ENCODE results near the gene UBE2Q1.

The UBE2Q1 gene

DNA sequence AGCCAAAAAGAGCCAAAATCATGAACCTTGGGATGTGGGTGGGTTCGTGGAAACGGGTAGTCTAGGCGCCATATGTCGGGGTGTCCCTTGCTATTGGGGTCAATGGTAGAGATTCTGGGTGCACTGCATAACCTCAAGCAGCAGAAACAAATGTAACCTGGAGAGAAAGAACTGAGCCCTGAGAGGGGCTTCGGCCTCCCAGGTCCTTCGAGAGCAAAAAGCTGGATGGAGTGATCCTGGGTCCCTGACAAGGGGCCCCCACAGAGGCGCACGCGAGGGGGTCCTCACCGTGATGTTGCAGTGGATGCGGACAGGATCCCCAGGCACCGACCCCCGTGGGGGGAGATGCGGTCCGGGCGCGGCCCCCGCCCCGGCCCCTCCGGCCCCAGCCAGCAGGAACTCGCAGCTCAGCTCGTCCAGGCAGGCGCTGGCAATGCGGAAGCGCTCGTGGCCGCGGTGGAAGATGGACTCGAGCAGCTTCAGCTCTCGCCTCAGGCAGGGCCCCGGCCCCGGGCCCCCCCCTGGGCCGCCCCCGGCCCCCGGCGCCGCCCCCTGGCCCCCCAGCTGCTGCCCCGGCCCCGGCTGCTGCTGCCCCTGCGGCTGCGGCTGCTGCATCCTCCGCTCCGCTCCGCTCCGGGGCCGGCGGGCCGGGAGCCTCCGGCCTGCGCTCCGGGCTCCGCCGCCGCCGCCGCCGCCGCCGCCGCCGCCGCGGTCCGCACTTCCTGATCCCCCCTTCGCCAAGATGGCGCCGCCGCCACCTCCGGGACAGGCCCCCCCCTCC is at the start of gene UBE2Q1:
Gene UBE2Q1, minus strand, starts transcription at position 724 of the 781 bp plus-strand sequence. Its CDS starts 109 bp downstream, at position 615.
- peak; percentile 28 for DNase-seq (ENCODE audit: low read depth)

DNA sequence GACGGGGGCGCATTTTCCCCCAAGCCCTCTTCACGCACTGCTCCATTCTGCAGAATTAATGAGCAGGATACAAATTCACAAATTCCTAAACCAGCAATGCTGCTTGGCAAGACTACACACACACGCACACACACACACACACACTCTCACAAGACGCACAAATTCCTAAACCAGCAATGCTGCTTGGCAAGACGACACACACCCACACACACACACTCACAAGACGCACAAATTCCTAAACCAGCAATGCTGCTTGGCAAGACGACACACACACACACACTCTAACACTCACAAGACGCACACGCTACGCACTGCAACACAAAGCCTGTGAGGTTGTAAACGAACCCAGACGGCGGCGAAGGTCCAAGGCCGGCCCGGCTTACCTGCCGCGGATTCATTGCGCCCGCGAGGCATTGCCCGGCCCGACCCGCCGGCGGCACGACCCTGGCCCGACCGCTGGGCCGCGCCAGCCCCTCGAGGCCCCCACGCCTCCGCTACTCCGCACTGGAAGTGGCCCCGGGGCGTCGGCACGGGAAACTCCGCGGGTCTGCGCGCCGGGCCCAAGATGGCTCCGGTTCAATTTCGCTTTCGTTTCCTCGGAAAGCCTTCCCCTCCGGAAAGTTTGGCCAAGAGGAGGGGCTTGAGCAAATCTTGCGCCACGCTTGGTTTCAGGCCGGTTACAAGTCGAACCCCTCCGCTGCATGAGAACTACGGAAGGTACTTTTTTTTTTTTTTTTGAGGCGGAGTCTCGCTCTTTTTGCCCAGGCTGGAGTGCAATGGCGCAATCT is 49.3 kb upstream of the UBE2Q1 start, which contains the start of gene ADAR:
Gene ADAR, minus strand, starts transcription at position 578 of the 788 bp plus-strand sequence. Its CDS starts 180 bp downstream, at position 398.
- DNase-seq (ENCODE audit: low read depth) = peak; percentile 82

DNA sequence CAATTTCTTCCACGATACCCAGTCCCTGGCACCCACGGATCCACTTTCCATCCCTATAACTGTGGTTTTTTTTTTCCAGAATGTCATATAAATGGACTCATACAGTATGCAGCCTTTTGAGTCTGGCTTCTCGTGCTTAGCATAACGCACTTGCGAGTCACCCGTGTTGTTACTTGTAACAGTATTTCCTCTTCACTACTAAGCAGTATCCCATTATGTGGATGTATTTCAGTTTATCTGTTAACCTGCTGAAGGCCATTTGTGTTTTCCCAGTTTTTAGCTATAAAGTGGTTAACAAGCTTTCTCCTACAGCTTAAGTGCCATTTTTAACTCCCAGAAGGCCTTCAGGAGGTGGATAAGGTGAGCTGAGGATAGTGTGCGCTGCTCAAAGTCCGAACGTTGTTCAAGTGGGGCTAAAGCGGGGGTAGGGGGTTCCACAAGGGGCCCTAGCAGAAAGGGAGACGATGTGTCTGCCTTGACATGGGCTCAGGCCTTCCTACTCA is 48.7 kb upstream of the UBE2Q1 start:
- DNase-seq (ENCODE audit: low read depth) = no peak

DNA sequence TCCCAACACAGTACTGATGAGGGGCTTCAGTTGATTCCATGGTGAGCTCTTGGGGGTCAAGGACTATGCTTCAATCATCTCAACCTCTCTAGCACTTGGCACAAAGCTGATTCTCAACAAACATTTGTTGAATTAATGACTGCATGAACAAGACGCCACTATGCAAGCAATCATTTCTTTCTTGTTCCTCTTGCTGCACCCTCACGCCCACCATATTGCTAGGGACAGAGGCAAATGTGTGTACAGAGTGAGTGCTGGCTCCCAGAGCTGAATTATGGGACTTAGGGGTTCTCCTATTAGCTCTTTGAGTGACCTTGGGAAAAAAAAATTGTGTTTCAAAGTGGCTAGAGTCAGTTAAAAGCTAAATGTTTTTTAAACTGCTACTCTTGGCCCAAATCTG is 47.1 kb upstream of the UBE2Q1 start:
- no peak for DNase-seq (ENCODE audit: low read depth)

DNA sequence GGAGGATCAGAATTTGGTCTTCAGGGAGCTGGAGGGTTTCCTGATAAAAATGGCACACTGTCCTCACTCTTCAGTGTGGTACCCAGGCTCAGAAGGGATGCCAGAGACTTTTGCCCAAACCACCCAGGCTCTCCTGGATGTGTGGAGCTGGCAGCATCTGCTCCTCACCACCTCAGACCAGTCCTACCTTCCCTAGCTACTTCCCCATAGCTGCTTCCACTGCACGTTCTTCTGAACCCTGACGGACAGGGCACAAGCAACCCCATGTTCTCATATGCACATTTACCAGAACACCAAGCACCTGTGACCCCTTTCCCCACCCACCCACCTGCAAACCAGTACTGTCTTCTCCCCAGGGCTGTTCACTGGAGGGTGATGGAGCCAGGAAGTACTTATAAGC is 44.9 kb upstream of the UBE2Q1 start:
- DNase-seq (ENCODE audit: low read depth) = no peak

DNA sequence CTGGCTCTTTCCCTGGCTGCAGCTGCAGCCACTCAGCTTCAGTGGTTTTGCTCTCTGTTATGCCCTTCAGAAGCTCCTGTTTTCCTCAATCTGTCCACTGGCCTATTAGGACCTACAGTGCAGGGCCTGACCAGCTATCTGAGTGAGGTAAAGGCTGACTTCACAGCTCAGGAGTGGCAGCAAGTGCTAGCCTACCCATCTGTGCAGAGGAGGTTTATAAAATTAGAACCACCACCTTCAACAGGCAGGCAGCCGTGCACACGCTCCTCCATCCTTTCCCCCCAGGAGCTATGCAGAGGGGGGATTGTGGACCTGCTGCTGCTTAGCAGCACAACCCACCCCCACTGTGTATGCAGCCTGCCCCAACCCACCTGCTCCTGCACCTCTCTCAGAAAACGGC is 41.2 kb upstream of the UBE2Q1 start:
- no peak for DNase-seq (ENCODE audit: low read depth)

DNA sequence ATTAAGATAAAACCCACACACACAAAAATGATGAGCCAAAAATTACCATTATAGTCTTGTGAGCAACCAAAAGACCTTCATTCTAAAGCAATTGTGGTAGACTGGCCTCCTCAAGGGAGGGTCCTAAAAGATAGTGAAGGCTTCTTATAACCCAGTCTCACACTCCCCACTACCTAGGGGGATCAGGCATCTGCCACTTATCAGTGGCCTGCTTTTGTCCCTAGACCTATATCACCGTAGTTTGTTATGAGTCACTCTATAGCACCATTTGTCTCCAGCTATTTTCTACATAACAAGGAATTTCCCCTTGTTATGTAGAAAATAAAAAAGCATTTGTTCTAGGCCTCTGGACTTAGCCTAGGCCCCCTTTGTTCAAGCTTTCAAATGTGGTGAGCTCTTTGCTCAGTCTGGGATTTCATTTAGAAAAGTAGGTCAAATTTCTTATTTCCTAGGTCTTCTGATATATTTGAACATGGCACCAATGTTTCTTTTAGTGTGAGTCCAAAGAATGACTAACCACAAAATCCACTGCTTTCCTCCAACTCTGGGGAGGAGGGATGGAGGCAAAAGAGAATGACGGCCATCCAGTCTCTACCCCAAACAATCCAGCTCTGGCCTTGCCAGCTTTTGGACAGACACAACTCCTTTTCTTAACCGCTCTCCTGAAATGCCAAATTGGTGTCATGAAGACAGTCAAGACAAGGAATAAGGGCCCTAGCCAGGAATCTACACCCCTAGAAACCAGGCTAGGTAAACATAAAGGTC is 40.6 kb upstream of the UBE2Q1 start:
- DNase-seq (ENCODE audit: low read depth) = no peak

DNA sequence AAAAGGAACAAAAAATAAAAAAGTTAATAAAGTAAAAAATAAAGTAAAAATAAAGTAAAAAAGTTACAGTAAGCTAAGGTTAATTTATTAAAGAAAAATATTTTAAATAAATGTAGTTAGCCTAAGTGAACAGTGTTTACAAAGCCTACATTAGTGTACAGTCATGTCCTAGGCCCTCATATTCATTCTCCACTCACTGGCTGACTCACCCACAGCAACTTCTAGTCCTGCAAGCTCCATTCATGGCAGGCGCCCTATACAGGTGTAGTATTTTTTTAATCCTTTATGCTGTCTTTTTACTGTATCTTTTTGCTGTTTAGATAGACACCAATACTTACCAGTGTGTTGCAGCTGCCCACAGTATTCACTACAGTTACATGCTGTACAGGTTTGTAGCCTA is 37.2 kb upstream of the UBE2Q1 start:
- no peak for DNase-seq (ENCODE audit: low read depth)

DNA sequence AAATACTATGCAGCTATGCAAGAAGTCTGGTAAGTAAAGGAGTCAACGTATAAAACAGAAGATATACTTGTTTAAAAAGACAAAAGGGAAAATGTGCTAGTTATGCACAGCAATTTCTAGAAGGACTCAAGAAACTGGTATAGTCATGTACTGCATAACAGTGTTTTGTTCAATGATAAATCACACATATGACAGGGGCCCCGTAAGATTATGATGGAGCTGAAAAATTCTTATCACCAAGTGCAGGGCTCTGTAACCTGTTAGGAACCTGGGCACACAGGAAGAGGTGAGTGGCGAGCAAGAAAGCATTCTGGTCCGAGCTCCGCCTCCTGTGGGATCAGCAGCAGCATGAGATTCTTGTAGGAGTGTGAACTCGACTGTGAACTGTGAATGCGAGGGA is 36.3 kb upstream of the UBE2Q1 start:
- no peak for DNase-seq (ENCODE audit: low read depth)

DNA sequence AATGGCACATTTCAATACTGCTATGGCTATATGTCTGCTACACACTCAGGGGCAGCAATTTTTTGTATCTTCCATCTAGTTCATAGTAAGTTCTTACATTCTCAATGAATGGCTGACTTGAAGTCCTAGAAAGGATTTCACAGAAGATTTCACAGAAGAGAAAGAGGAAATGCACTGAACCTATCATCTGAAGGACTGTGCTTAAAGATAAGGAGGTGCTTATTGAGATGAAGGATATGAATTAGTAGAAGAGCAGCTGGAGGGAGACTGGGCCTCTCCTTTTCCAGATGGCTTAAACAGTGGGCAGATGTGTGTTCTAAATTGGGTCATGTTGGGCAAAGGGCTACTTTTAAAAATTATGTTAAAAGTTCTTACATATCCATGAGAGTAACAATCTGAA is 34.9 kb upstream of the UBE2Q1 start:
- DNase-seq (ENCODE audit: low read depth) = no peak

DNA sequence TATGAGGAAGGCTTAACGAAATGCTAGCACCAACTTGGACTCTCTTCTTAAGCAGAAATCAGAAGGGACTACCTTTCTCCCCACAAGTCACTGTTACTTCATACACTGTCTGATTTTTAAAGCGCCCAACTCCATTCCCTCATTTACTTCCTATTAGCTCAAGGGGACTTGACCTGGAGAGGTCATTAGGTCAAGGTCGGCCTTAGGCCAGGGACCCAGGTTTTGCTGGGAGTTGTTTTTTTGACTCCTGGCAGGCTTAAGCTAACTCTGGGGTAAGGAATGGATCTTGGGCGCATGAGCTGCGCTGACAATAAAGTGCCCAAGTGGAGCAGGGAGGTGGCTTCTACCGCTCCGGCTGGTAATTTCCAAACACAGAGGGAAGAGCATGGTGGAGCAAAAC is 32.7 kb upstream of the UBE2Q1 start:
- no peak for DNase-seq (ENCODE audit: low read depth)

DNA sequence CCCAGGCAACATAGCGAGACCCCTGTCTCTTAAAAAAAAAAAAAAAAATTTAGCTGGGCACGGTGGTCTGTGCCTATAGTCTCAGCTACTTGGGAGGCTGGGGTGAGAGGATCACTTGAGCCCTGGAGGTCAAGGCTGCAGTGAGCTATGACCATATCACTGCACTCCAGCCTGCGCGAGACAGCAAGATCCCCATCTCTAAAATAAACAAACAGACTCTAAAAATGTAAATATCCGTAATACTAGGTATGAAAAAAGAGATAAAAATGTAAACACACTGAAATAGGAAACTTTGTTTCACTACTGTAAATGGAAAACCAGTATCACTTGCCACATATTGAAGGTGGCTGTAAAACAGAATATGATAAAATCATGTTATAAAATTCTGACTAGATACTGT is 32.3 kb upstream of the UBE2Q1 start:
- no peak for DNase-seq (ENCODE audit: low read depth)

DNA sequence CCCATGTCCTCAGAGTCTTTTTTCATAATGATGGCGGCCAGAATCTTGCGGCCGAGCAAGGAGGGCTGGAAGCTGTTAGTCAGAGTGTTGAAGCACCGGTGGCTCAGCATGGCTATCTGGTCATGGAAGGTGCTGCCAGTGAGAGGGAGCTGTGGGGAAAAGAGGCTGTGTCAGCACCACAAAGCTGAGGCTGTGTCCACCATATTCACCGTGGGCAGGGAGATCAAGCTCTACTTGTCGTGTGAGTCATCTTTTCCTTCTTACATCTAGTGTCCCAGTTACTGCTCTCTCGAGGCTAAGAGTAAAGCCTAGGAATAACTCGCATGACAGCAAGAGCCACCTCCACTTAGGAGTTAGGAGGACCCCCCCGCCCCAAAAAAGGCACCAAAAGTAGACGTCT is 31.3 kb upstream of the UBE2Q1 start:
- DNase-seq (ENCODE audit: low read depth) = no peak

DNA sequence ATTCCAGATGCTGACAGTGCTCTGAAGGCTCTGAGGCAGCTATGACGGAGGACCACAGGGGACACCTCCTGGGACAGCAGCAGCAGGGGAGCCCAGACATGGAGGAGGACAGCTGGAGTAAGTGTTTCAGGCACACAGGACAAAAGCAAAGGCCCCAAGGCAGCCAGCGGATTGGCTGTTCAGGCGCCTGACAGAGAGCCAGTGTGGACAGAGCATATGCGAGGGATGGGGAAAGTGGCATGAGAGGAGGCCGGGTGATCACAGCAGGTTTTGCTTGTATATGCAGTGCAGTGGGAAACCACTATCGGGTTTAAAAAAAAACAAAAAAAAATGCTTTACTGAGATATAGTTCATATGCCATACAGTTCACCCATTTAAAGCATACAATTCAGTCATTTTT is 28.2 kb upstream of the UBE2Q1 start:
- no peak for DNase-seq (ENCODE audit: low read depth)

DNA sequence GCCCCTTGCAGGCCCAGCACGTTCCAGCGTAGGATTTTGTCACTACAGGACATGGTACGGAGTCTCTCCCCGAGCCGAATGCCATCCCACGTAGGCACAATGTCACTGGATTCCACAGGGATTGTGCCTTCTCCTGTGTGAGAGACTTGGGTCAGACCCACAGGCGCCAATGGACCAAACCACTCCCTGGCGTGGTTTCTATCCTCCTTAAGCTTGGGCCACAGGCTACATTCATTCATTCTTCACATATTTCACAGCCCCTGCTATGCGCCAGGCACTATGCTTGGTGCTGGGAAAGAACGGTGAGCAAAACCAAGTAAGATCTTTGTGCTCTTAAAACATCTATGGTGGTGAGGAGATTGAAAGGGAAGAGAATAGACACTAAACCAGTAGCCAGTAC is 27.8 kb upstream of the UBE2Q1 start:
- DNase-seq (ENCODE audit: low read depth) = no peak

DNA sequence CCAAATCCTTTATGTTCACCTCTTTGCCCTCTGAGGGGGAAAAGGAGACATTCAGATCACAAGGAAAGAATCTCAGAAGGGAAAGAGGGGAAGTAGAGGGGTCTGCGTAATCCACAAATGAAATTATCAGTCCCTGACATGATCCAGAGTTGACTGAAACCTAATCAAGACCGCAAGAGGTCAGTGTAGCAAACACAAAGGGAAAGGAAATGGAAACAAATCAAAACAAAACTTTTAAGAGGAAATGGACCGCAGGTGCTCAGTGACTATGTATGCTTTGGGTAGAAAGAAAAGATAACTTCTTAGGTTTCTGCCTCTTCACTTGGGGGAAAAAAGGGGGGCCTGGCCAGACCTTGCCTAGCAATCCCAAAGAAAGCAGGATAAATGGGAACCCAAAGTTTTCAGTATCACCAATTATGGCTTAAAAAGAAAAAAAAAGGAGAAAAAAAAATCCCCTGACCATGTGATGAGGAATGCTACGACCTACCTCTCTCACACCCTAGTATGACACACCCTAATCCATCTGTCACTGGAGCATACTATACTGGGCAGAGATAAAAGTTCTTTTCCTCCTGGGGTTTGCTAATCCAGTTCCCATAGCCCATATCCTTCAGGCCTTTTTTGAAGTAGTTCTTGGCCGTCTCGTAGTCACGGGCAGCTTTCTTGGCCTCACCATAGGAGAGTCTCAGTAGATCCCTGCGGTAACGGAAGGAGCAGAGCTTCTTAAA is 26.0 kb upstream of the UBE2Q1 start:
- no peak for DNase-seq (ENCODE audit: low read depth)

DNA sequence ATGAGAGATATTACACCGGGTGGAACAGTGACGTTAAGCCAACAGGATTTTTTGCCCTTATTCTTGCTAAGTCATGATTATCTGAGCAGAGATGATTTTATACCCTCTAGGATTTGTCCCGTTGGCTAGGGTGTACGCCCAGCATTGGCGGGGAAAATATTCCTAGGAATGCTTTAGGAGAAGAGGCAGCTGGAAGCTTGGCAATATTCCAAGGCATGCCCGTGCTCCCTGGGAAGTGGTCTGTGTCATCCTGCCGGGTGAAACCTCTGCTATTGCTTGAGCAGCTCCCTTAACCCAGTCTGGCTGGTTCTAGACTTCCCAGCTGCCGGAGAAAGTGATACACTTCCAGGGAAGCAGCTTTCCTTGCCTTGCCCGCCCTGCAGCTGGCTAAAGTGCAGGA is 25.3 kb upstream of the UBE2Q1 start:
- no peak for DNase-seq (ENCODE audit: low read depth)

DNA sequence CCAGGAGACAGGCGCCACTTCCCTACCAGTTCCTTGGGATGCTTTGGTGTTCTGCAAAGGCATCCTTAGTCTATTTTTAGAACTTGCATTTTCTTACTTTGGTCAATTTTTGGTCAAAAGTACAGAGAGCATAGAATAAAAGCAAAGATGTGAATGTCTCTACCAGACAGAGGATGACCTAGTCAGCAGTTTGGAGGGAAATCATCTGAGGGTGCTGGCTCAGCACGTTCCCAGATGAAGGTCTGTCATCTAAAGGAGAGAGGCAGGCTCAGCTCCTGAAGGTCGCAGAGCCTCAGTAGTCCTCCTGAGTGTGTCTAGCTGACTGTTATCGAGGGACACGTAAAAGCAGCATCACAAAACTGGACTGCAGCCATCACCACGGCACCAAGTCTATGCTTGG is 24.4 kb upstream of the UBE2Q1 start:
- no peak for DNase-seq (ENCODE audit: low read depth)

DNA sequence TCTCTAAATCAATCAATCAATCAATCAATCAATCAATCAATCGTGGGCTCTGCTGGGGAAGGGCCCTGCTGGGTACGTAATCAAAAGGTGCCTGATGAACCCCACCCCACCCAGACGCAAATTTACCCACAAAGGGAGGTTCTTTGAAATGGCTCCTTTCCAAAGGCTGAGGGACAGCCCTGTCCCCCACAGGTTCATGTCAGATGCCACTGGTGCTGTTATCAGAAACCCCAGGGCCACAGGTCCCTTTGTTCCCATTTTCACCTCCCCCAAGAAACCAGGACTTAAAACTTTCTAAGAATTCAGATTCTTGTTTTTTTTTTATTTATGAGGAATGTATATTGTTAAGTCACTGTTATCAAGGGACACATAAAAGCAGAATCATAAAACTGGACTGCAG is 23.3 kb upstream of the UBE2Q1 start:
- no peak for DNase-seq (ENCODE audit: low read depth)

DNA sequence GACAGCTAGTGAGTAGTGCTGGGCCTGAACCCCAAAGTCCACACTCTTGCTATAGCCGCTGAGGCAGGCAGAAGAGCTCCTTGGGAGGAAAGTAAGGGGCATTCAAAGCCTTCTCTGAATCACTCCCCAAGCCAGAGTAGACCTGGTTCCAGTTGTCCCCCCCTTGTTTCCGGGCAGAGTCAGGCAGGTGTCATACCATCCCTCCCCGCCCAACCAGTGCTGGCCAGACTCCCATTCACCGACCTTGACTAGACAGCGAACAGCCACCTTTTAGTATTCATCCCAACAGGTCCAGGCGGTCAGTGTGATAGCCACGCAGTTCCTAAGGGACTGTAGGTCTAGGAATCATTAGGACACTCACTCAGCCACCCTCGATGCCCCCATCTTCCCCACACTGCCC is 20.9 kb upstream of the UBE2Q1 start:
- DNase-seq (ENCODE audit: low read depth) = no peak

DNA sequence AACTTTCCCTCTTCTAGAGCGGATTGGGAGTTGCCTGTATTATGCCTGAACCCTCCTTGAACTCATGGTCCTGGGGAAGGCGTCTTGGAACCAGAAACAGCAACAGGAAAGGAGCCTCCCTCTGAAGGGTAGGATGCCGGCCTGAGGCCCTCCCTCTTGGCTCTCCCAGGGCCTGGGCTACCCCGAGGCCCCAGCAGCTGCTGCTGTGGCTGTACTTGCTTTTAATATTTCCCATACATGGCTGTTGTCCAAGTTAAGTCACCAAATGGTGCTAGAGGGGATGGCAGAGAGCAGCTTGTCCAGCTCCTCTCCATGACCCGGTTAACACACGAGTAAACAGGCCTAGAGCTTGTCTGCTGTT is 19.6 kb upstream of the UBE2Q1 start:
- no peak for DNase-seq (ENCODE audit: low read depth)

Measured in stimulated activated CD8-positive, alpha-beta memory T cell treated with anti-CD3 and anti-CD28 coated beads, Interleukin-12 subunit alpha, Interleukin-12 subunit beta, amount 100 ng/mL, for 4 hours (primary cell).